ENCODE data around the gene CEP83. TPM values are rescaled to one million over a fixed set of nuclear protein-coding genes. Genes with fewer than 3 reads are reported as not detected.

The CEP83 gene
- total and polyA plus RNA-seq, 5 donors = 14.4 to 45.7 (median 26.5) TPM

DNA sequence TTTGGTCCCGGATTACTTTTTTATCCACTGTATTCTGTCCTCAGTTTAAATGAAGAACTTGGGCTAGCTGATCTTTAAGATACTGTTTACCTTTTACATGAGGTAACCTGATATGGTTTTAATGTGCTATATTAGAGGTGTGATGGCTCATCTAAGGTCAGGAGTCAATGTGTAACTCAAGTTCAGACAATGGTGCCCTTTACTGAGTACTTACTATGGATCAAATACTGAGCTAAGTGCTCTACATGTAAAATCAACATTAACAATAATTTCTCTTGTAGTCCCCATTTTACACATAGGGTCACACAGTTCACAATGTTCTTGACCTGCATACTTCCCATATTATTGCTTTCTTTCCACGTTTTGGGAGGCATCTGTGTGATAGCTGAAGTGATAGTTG lies 79.2 kb downstream of the CEP83 start:
- no peak for DNase-seq
- intact Hi-C loops (cut with DNase I) = no loop called here
- 53% methylated on average over 2 of the region's 2 CpGs for WGBS

DNA sequence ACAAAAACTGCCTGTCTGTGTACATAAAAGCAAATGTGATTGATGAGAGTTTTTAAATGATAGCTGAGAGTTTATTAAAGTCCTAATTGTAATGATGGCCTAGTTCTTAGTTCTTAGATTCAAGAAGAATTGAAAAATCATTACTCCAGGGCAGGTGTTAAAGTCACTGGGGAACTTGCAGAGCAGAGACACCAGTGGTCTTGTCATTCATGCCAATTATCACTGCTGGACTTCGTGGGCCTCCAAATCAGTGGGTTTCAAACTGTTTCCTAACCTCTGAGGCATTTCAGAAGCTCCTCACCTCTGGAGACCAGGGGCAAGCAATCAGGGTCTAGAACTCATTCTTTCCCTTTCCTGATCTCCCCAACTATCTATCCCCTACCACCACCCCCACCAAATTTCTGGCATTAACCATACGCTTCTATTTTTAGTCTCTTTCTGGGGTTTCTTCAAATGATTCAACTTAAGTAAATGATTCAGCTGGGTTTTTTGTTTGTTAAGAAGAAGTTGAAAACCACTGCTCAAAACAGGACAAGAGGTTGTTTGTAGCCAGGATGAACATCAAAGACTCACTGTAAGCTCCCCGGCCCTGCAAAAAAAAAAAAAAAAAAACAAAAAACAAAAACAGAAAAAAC lies 80.1 kb downstream of the CEP83 start:
- ATAC-seq = no peak
- H3K27ac ChIP-seq (ENCODE audit: low read length) = no peak overlapping the region
- intact Hi-C loops (cut with DNase I) = no loop called here

More for the DNA sequence above, 79.2 kb downstream of the CEP83 start:
- Histone ChIP-seq H3K27me3 (ENCODE audit: control insufficient read depth, insufficient read depth) (no peaks in the 10 kb centered on the region), H3K27ac (ENCODE audit: low read length) (no peak overlapping the region), H3K9me3 (ENCODE audit: control insufficient read depth, low read length) (no peaks in the 10 kb centered on the region), H3K4me1 (ENCODE audit: control insufficient read depth, insufficient read depth, low read length) (no peaks in the 10 kb centered on the region), H3K4me3 (ENCODE audit: low read length) (no peak overlapping the region)
- ATAC-seq = no peak

DNA sequence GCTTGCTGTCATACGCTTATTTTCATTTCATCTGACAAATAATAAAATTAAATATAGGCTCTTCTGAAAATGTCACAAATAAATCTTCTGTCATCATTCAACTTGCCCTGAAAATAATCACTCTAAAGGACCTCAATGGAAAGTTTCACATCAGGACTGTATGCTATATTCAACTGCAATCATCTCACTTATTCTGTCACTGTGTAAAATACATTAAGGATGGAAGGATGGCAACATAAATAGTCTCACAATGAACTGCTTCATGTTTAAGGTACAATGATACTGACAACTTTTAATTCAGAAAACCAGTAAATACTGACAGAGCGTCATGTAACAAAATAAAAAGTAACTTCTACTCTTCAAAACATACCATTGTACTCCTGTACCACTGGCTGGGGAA lies 82.1 kb downstream of the CEP83 start:
- no peaks in the 10 kb centered on the region for H3K4me1 ChIP-seq (ENCODE audit: control insufficient read depth, insufficient read depth, low read length)
- no peaks in the 10 kb centered on the region for H3K27me3 ChIP-seq (ENCODE audit: control insufficient read depth, insufficient read depth)
- ATAC-seq (no peak), DNase-seq (no peak)
- intact Hi-C loops (cut with DNase I) = no loop called here
- H3K9me3 ChIP-seq (ENCODE audit: control insufficient read depth, low read length) = no peaks in the 10 kb centered on the region
- WGBS = 98% methylated on average over 2 of the region's 2 CpGs
- H3K27ac ChIP-seq (ENCODE audit: low read length) = no peak overlapping the region
- H3K4me3 ChIP-seq (ENCODE audit: low read length) = no peak overlapping the region

More for the DNA sequence above, 80.1 kb downstream of the CEP83 start:
- Histone ChIP-seq H3K9me3 (ENCODE audit: control insufficient read depth, low read length) (no peaks in the 10 kb centered on the region), H3K27me3 (ENCODE audit: control insufficient read depth, insufficient read depth) (no peaks in the 10 kb centered on the region), H3K4me3 (ENCODE audit: low read length) (no peak overlapping the region), H3K4me1 (ENCODE audit: control insufficient read depth, insufficient read depth, low read length) (no peaks in the 10 kb centered on the region)
- WGBS = 71% methylated on average over 3 of the region's 3 CpGs
- DNase-seq = no peak

DNA sequence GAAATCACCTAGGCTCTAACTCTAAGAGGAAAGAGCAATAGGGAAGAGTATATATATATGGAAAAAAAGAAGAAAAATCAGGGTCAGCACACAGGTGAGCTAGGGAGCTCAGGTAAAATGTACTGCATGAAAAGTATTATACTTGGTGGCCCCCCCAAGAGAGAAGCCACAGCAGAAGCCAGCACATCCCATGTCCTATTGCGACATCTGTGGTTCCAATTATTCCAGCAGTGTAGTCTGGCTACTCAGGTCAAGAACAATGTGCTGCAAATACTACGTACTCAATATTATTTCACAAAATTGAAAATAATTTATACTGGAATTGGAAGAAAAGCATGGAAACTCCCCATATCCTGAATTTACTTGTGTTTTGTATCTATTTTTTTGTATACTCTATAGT lies 85.5 kb downstream of the CEP83 start:
- Histone ChIP-seq H3K4me1 (ENCODE audit: control insufficient read depth, insufficient read depth, low read length) (no peaks in the 10 kb centered on the region), H3K27me3 (ENCODE audit: control insufficient read depth, insufficient read depth) (no peaks in the 10 kb centered on the region), H3K27ac (ENCODE audit: low read length) (no peak overlapping the region), H3K4me3 (ENCODE audit: low read length) (no peak overlapping the region), H3K9me3 (ENCODE audit: control insufficient read depth, low read length) (no peaks in the 10 kb centered on the region)
- DNase-seq = no peak
- WGBS = 97% methylated on average over 2 of the region's 2 CpGs
- ATAC-seq = no peak
- intact Hi-C loops (cut with DNase I) = no loop called here

DNA sequence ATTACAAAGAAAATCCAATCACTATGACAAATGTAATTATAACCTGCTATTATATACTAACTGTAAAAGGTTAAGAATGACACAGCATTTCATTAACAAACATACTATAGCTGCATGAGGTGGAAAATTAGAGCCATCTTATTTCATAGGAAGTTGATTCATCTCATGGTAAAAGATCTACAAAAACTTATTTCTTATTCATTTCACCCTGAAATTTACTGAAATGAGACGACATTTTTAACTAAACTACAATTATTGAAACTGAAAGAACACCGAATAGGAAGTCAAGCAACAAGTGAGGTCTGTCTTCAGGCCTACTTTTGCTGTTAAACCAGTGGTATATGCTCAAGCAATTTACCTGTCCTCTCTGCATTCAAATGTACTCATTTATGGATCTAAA lies 87.2 kb downstream of the CEP83 start:
- H3K4me3 ChIP-seq (ENCODE audit: low read length) = no peak overlapping the region
- intact Hi-C loops (cut with DNase I) = no loop called here
- DNase-seq (no peak), ATAC-seq (no peak)
- WGBS = 88% methylated on average over 2 of the region's 2 CpGs
- H3K27me3 ChIP-seq (ENCODE audit: control insufficient read depth, insufficient read depth) = no peaks in the 10 kb centered on the region
- no peak overlapping the region for H3K27ac ChIP-seq (ENCODE audit: low read length)
- H3K9me3 ChIP-seq (ENCODE audit: control insufficient read depth, low read length) = no peaks in the 10 kb centered on the region
- no peaks in the 10 kb centered on the region for H3K4me1 ChIP-seq (ENCODE audit: control insufficient read depth, insufficient read depth, low read length)

DNA sequence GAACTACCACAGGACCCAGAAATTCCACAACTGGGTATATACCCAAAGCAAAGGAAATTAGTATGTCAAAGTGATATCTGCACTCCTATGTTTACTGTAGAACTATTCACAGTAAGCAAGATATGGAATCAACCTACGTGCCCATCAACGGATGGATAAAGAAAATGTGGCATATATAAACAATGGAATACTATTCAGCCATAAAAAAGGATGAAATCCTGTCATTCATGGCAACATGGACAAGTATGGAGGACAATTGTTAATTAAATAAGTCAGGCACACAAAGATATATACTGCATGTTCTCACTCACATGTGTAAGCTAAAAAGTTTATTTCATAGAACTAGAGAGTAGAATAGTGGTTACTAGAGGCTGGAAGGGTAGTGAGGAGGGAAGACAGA lies 97.0 kb downstream of the CEP83 start:
- H3K27ac ChIP-seq (ENCODE audit: low read length) = no peak overlapping the region
- DNase-seq (no peak), ATAC-seq (no peak)
- over 99% methylated on average over 2 of the region's 2 CpGs for WGBS
- H3K27me3 ChIP-seq (ENCODE audit: control insufficient read depth, insufficient read depth) = no peaks in the 10 kb centered on the region
- H3K4me3 ChIP-seq (ENCODE audit: low read length) = no peak overlapping the region
- H3K9me3 ChIP-seq (ENCODE audit: control insufficient read depth, low read length) = no peaks in the 10 kb centered on the region
- no peaks in the 10 kb centered on the region for H3K4me1 ChIP-seq (ENCODE audit: control insufficient read depth, insufficient read depth, low read length)
- intact Hi-C loops (cut with DNase I) = no loop called here

DNA sequence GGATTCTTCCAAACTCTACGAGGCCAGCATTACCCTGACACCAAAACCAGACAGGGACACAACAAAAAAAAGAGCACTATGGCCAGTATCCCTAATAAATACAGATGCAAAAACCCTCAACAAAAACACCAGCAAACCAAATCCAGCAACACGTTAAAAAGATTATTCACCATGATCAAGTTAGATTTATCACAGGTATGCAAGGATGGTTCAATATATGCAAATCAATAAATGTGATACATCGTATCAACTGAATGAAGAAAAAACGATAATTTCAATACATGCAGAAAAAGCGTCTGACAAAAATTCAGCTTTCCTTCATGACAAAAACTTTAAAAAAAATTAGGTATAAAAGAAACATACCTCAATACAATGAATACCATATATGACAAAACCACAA lies 99.9 kb downstream of the CEP83 start:
- Histone ChIP-seq H3K9me3 (ENCODE audit: control insufficient read depth, low read length) (no peaks in the 10 kb centered on the region), H3K4me3 (ENCODE audit: low read length) (no peak overlapping the region), H3K27me3 (ENCODE audit: control insufficient read depth, insufficient read depth) (no peaks in the 10 kb centered on the region), H3K27ac (ENCODE audit: low read length) (no peak overlapping the region), H3K4me1 (ENCODE audit: control insufficient read depth, insufficient read depth, low read length) (no peaks in the 10 kb centered on the region)
- intact Hi-C loops (cut with DNase I) = no loop called here
- no peak for ATAC-seq
- 99% methylated on average over 5 of the region's 5 CpGs for WGBS
- no peak for DNase-seq

DNA sequence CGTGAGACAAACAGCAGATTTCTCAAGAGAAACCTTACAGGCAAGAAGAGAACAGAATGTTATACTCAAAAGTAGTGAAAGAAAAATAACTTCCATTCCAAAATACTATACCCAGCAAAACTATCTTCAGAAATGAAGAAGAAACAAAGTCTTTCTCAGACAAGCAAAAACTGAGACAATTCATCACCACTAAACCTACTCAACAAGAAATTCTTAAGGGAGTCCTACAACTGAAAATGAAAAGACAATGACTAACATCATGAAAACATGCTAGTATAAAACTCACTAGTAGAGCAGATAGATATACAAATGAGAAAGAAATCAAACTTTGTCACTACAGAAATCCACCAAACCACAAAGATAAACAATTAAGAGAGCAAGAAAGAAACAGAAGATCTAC lies 106.5 kb downstream of the CEP83 start:
- 98% methylated on average over 1 of the region's 1 CpG for WGBS
- H3K4me1 ChIP-seq (ENCODE audit: control insufficient read depth, insufficient read depth, low read length) = no peaks in the 10 kb centered on the region
- ATAC-seq = no peak
- DNase-seq = no peak
- peaks cover 2% of the 10 kb centered on the region for H3K9me3 ChIP-seq (ENCODE audit: control insufficient read depth, low read length)
- no peaks in the 10 kb centered on the region for H3K27me3 ChIP-seq (ENCODE audit: control insufficient read depth, insufficient read depth)
- no peak overlapping the region for H3K27ac ChIP-seq (ENCODE audit: low read length)
- H3K4me3 ChIP-seq (ENCODE audit: low read length) = no peak overlapping the region
- intact Hi-C loops (cut with DNase I) = no loop called here

DNA sequence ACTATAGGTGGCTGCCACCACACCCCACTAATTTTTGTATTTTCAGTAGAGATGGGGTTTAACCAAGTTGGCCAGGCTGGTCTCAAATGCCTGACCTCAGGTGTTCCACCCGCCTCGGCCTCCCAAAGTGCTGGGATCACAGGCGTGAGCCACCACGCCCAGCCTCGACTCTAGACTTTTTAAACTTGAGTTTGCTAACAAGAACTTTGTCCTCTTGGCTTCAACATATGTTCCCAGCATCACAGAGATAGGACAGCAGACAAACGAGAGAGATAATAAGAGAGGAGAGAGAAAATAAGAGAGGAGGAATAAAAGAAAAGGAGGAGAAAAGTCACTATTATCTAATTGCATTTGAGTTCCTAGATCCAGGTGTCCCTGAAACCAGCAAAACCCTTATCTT lies 119.1 kb downstream of the CEP83 start:
- WGBS = 91% methylated on average over 6 of the region's 6 CpGs
- H3K4me3 ChIP-seq (ENCODE audit: low read length) = no peak overlapping the region
- no peaks in the 10 kb centered on the region for H3K4me1 ChIP-seq (ENCODE audit: control insufficient read depth, insufficient read depth, low read length)
- ATAC-seq (no peak), DNase-seq (no peak)
- H3K27me3 ChIP-seq (ENCODE audit: control insufficient read depth, insufficient read depth) = no peaks in the 10 kb centered on the region
- no peak overlapping the region for H3K27ac ChIP-seq (ENCODE audit: low read length)
- intact Hi-C loops (cut with DNase I) = no loop called here
- H3K9me3 ChIP-seq (ENCODE audit: control insufficient read depth, low read length) = no peaks in the 10 kb centered on the region

DNA sequence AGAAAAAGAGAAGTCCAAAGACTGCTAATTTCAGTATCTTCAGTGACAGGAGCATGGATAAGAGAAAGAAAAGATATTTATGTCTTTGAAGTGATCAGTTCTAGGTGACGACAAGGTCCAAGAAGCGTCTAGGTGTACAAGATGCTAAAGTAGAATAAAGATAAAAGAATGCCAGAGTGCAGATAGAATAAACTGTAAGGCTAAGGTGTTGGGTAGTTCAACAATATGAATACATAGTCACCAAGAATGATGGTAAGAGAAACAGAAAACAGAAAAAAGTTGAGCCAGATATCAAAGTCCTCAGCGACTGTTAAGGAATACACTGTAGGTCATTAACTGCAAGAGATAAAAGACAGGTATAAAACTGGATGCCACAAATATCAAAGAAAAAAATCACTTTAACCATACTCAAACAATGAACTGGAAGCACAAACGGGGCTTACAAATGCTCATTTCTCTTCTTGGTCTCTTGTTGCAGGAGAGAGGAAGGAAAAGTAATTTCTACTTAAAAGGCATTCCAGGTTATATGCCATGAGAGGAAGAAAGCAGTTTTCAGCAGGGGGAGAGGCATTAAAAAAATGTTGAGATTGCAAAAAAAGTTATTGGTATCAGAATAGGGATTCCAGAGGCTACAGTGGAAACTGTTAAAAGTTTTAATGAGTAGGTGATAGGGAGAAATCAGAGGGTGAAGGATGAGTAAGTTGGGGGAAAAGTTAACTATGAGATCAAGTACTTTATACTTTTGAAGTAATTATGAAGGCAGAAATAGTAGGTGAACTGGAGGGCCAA lies 121.5 kb downstream of the CEP83 start:
- no peaks in the 10 kb centered on the region for H3K4me1 ChIP-seq (ENCODE audit: control insufficient read depth, insufficient read depth, low read length)
- no peak for DNase-seq
- no peaks in the 10 kb centered on the region for H3K9me3 ChIP-seq (ENCODE audit: control insufficient read depth, low read length)
- no peak overlapping the region for H3K27ac ChIP-seq (ENCODE audit: low read length)
- no peak overlapping the region for H3K4me3 ChIP-seq (ENCODE audit: low read length)
- intact Hi-C loops (cut with DNase I) = no loop called here
- no peaks in the 10 kb centered on the region for H3K27me3 ChIP-seq (ENCODE audit: control insufficient read depth, insufficient read depth)
- ATAC-seq = no peak
- 82% methylated on average over 4 of the region's 4 CpGs for WGBS

DNA sequence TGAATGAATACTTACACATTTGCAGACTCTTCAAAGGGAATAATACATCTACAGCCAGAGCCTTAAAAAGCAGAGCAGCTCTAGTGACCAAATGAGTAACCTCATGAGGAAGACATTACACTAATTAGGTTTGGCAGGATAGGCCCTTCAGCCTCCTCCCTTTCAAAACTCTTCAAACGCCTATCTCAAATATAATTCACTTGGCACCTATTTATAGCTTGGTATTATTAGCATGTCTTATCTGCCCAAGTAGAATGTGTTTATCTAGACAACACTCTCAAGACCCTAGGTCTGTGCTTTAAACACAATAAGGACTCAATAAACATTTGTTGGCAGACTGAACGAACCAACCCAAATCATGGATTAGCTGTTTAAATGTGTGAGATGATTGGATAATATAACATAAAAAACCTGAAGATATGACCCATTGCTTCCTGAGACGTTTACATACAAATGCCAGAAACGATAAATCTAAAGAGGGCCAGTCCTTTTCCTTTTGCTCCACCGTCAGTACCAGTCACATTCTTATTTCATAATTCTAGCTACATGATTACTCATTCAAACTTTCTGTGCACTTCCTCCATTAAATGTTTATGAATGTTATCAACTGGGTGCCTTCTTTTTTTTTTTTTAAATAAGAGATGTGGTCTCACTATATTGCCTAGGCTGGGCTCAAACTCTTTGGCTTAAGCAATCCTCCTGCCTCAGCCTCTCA lies 123.3 kb downstream of the CEP83 start:
- 37% methylated on average over 5 of the region's 5 CpGs for WGBS
- Histone ChIP-seq H3K9me3 (ENCODE audit: control insufficient read depth, low read length) (no peaks in the 10 kb centered on the region), H3K27me3 (ENCODE audit: control insufficient read depth, insufficient read depth) (no peaks in the 10 kb centered on the region), H3K4me1 (ENCODE audit: control insufficient read depth, insufficient read depth, low read length) (no peaks in the 10 kb centered on the region), H3K27ac (ENCODE audit: low read length) (no peak overlapping the region), H3K4me3 (ENCODE audit: low read length) (peak overlapping the region; percentile 52)
- DNase-seq = no peak
- peak; percentile 26 to 42 for ATAC-seq
- intact Hi-C loops (cut with DNase I) = no loop called here

All from right cardiac atrium (tissue), 5 donors.